Mesendoderm (in vitro differentiated cells): ENCODE results near the gene SVIL.
"Not testable (repeated sequence)": the region's sequence is repeated elsewhere in the genome, so short reads cannot be mapped to it uniquely, and the experiment has no call there.

Experiments used
- DNase-seq: peaks from one replicate; pipeline ENCODE4 v3.0.0; 2013
- H2AK5ac ChIP-seq: 2 replicates; pipeline ENCODE4 v1.6.1; 2013; ENCODE audit warnings: low read length, inconsistent platforms
- H2BK120ac ChIP-seq: 2 replicates; pipeline ENCODE4 v1.6.1; 2013; ENCODE audit warnings: low read depth, mild to moderate bottlenecking, low read length, moderate library complexity, mixed read lengths
- H2BK15ac ChIP-seq: replicated peaks from 2 replicates; pipeline ENCODE4 v1.6.1; 2013; ENCODE audit warnings: low read depth, mild to moderate bottlenecking, moderate library complexity
- H2BK5ac ChIP-seq: 2 replicates; pipeline ENCODE4 v1.6.1; 2013; ENCODE audit warnings: low read length, inconsistent platforms
- H3K18ac ChIP-seq: 2 replicates; pipeline ENCODE4 v1.6.1; 2013; ENCODE audit warnings: mild to moderate bottlenecking, low read length, mixed read lengths
- H3K23ac ChIP-seq: one replicate; pipeline ENCODE4 v1.6.1; 2013; ENCODE audit warnings: low read length
- H3K27ac ChIP-seq: 2 replicates; pipeline ENCODE4 v1.5.1; 2013; ENCODE audit warnings: low read depth, mild to moderate bottlenecking, inconsistent platforms, low read length, moderate library complexity
- H3K27me3 ChIP-seq: 2 replicates; pipeline ENCODE4 v1.6.1; 2013; ENCODE audit warnings: low read length, control low read depth, mild to moderate bottlenecking, inconsistent platforms; ENCODE audit not compliant: insufficient read depth, poor library complexity
- H3K36me3 ChIP-seq: 2 replicates; pipeline ENCODE4 v1.6.1; 2013; ENCODE audit warnings: low read length, inconsistent platforms; ENCODE audit not compliant: control insufficient read depth, insufficient read depth
- H3K4ac ChIP-seq: one replicate; pipeline ENCODE4 v1.6.1; 2013; ENCODE audit warnings: low read depth, mild to moderate bottlenecking, low read length, moderate library complexity
- H3K4me1 ChIP-seq: 2 replicates; pipeline ENCODE4 v1.6.1; 2013; ENCODE audit warnings: low read depth, low read length, inconsistent platforms; ENCODE audit not compliant: control insufficient read depth
- H3K4me2 ChIP-seq: 2 replicates; pipeline ENCODE4 v1.6.1; 2013; ENCODE audit warnings: low read length
- H3K4me3 ChIP-seq: 2 replicates; pipeline ENCODE4 v1.5.1; 2013; ENCODE audit warnings: mild to moderate bottlenecking, low read length
- H3K56ac ChIP-seq: one replicate; pipeline ENCODE4 v1.6.1; 2013; ENCODE audit warnings: low read length
- H3K79me1 ChIP-seq: 2 replicates; pipeline ENCODE4 v1.6.1; 2013; ENCODE audit warnings: low read length, inconsistent platforms
- H3K79me2 ChIP-seq: 2 replicates; pipeline ENCODE4 v1.6.1; 2013; ENCODE audit warnings: mild to moderate bottlenecking, low read length; ENCODE audit not compliant: control insufficient read depth, insufficient read depth
- H3K9ac ChIP-seq: 2 replicates; pipeline ENCODE4 v1.6.1; 2013; ENCODE audit warnings: low read length, inconsistent platforms
- H4K5ac ChIP-seq: one replicate; pipeline ENCODE4 v1.6.1; 2013; ENCODE audit warnings: low read length
- H4K8ac ChIP-seq: one replicate; pipeline ENCODE4 v1.6.1; 2013; ENCODE audit warnings: low read depth, mild to moderate bottlenecking, control low read depth, low read length, moderate library complexity
- WGBS: extraction: QIAGEN DNeasy Blood & Tissue Kit; methylation state at CpG from one replicate; pipeline ENCODE4 v1.1.7; 2013; ENCODE audit warnings: low lambda C conversion rate, missing lambda C conversion rate; ENCODE audit not compliant: insufficient coverage; ENCODE audit errors: extremely low coverage; 5-methylcytosine and 5-hydroxymethylcytosine counted together

Gene SVIL

DNA sequence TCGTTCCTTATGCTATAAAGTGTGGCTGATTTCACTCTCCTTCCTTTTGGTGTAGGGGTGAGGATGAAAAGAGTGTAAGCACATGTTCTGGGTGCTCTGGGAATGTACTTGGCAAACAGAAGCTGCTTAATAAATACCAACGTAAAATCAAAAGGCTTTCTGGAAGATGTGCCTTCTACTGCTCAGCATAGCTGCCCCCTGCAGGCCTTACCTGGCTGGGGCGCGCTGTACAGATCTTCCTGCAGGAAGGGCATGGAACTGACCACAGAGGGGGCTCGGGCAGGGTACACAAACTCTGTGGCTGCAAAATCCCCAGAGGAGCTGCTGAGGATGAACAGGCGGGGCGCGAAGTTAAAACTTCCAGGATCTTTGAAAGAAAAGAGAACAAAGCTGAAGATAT is 169.4 kb downstream of the SVIL start:
- no peak overlapping the region for H4K8ac ChIP-seq
- H3K4me3 ChIP-seq: no peak overlapping the region
- no peak for DNase-seq
- H3K4me1 ChIP-seq: no peaks in the 10 kb centered on the region
- H3K4me2 ChIP-seq: no peak overlapping the region
- H3K27ac ChIP-seq: no peak overlapping the region
- no peak overlapping the region for H3K4ac ChIP-seq
- H3K56ac ChIP-seq: no peak overlapping the region
- no peak overlapping the region for H2BK120ac ChIP-seq
- H3K18ac ChIP-seq: no peak overlapping the region
- H3K79me2 ChIP-seq: no peaks in the 10 kb centered on the region
- H3K23ac ChIP-seq: no peak overlapping the region
- WGBS: no CpG with 5 or more reads among the region's 8 CpGs
- no peak overlapping the region for H2BK5ac ChIP-seq
- H2BK15ac ChIP-seq: no peak overlapping the region
- no peaks in the 10 kb centered on the region for H3K79me1 ChIP-seq
- peaks cover 2% of the 10 kb centered on the region for H3K36me3 ChIP-seq
- no peak overlapping the region for H3K9ac ChIP-seq
- no peaks in the 10 kb centered on the region for H3K27me3 ChIP-seq
- no peak overlapping the region for H4K5ac ChIP-seq
- H2AK5ac ChIP-seq: no peak overlapping the region

DNA sequence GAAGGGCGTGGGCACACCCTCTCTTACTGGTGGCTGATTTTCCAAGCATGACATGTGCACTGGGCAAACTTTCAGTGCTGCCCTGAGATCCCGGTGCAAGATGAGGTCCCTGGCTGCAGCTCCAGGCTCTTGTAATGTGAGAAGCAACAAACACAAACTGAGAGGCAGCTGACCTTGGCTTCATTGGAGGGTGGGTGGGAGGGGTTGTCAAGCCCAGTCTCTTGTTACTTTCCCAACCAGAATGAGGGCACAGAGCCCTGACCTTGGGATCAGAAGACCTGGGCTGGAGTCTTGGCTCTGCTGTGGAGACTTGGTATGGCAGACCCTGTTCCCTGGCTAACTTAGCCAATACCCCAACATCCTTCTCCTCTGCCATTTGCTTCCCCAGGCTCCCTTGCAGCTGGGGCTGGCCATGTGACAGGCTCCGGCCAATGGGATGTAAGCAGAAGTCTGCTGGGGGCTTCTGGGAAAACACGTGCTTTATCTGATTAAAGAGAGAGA is 170.1 kb downstream of the SVIL start:
- not testable (repeated sequence) for H3K9ac ChIP-seq, H3K4me3 ChIP-seq, H2BK120ac ChIP-seq, H4K5ac ChIP-seq, H2BK5ac ChIP-seq, H3K4me2 ChIP-seq, H3K27me3 ChIP-seq, H3K36me3 ChIP-seq, H3K27ac ChIP-seq, H2BK15ac ChIP-seq, H3K79me1 ChIP-seq, H3K4me1 ChIP-seq, H3K18ac ChIP-seq, DNase-seq, H3K56ac ChIP-seq, H3K23ac ChIP-seq, H4K8ac ChIP-seq, H3K79me2 ChIP-seq, H3K4ac ChIP-seq, H2AK5ac ChIP-seq
- no CpG with 5 or more reads among the region's 4 CpGs for WGBS

DNA sequence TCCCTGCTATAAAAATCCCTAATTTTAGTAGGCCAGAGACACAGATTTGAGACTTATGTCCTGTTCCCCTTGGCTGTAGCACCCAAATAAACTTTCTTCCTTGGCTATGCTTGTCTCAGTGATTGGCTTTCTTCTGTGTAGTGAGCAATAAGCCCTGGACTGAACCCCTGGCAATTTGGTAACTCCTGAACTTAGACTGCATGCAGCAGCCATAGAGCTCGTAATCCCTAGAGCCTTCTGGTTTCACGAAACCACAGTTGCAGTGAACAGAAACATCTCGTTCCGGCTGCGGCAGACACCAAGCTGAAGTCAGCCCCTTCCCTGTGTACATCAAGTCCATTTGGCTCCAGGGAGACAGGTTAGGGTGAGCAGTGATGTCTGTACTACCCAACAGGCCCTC is 173.7 kb downstream of the SVIL start:
- H3K27ac ChIP-seq: no peak overlapping the region
- no peak overlapping the region for H2BK15ac ChIP-seq
- no peak overlapping the region for H3K4ac ChIP-seq
- no peak overlapping the region for H2BK120ac ChIP-seq
- no peak overlapping the region for H3K18ac ChIP-seq
- H3K9ac ChIP-seq: no peak overlapping the region
- no peak overlapping the region for H3K23ac ChIP-seq
- WGBS: no CpG with 5 or more reads among the region's 5 CpGs
- H3K79me1 ChIP-seq: no peaks in the 10 kb centered on the region
- H2AK5ac ChIP-seq: no peak overlapping the region
- no peak overlapping the region for H4K5ac ChIP-seq
- no peak overlapping the region for H3K4me2 ChIP-seq
- no peak overlapping the region for H3K56ac ChIP-seq
- H3K4me1 ChIP-seq: no peaks in the 10 kb centered on the region
- H3K79me2 ChIP-seq: no peaks in the 10 kb centered on the region
- no peak overlapping the region for H3K4me3 ChIP-seq
- DNase-seq: no peak
- no peak overlapping the region for H2BK5ac ChIP-seq
- H3K27me3 ChIP-seq: no peaks in the 10 kb centered on the region
- no peak overlapping the region for H4K8ac ChIP-seq
- peaks cover 2% of the 10 kb centered on the region for H3K36me3 ChIP-seq

DNA sequence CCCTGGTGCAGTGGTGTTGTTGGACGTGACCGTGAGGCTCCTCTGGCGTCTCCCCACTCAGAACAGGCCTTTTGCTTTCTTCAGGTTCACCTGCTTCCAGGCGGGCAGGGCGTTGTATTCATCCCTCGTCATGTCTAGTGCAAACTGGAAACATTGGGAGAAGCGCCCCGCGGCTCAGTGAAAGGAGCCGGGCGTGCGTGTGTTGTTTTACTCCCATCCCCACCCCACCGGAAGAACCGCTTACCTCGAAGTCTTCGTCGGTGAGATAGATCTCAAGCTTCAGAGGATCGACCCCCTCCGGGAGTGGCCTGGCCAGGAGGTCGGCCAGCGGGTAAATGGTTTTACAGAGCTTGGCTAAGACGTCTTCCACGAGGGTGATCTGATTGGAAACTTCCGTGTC is 176.6 kb downstream of the SVIL start:
- not testable (repeated sequence) for H3K36me3 ChIP-seq, H4K8ac ChIP-seq, H3K56ac ChIP-seq, H3K4me3 ChIP-seq, H3K27me3 ChIP-seq, H2AK5ac ChIP-seq, DNase-seq, H3K4ac ChIP-seq, H3K79me1 ChIP-seq, H3K79me2 ChIP-seq, H3K4me1 ChIP-seq, H4K5ac ChIP-seq, H3K18ac ChIP-seq, H3K27ac ChIP-seq, H2BK5ac ChIP-seq, H3K23ac ChIP-seq, H2BK120ac ChIP-seq, H3K4me2 ChIP-seq, H3K9ac ChIP-seq, H2BK15ac ChIP-seq
- no CpG with 5 or more reads among the region's 24 CpGs for WGBS

DNA sequence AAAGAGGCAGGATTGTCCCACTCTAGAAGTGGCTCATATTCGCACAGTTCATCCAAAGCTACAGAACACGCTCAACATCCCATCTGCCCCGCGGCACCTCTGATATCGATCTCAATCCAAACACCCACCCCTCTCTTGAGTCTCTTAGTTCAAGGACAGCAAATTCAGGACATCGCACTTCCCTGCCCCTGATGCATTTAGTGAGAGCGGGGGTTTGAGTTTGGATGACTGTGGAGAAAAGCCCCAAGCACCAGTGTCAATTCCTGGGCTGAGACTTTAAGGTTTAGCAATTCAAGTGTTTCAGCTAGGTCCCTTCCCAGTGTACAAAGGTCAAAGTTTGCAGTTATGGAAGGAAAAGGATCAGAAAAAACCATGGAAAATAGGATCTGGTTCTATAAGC is 179.7 kb downstream of the SVIL start:
- Histone ChIP-seq H3K79me2 (no peaks in the 10 kb centered on the region), H2BK5ac (no peak overlapping the region), H2BK120ac (no peak overlapping the region), H2BK15ac (no peak overlapping the region), H3K36me3 (no peaks in the 10 kb centered on the region), H3K4ac (no peak overlapping the region), H3K4me3 (no peak overlapping the region), H3K18ac (no peak overlapping the region), H3K23ac (no peak overlapping the region), H3K4me1 (no peaks in the 10 kb centered on the region), H3K27ac (no peak overlapping the region), H2AK5ac (no peak overlapping the region), H3K9ac (no peak overlapping the region), H3K27me3 (no peaks in the 10 kb centered on the region), H3K56ac (no peak overlapping the region), H3K4me2 (no peak overlapping the region), H4K5ac (no peak overlapping the region), H4K8ac (no peak overlapping the region), H3K79me1 (no peaks in the 10 kb centered on the region)
- DNase-seq: no peak
- no CpG with 5 or more reads among the region's 7 CpGs for WGBS

DNA sequence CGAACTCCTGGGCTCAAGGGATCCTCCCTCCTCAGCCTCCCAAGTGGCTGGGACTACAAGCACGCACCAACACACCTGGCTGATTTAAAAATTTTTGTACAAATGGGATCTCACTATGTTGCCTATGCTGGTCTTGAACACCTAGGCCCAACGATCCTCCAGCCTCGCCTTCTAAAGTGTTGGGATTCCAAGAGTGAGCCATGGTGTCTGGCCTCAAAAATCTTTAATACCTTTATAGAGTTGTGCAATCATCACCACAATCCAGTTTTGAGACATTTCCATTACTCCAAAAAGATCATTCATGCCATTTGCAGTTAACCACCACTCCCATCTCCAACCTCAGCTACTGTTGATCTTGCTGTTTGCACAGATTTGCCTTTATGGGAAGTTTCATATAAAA is 180.5 kb downstream of the SVIL start:
- H2BK15ac ChIP-seq: no peak overlapping the region
- H3K79me1 ChIP-seq: no peaks in the 10 kb centered on the region
- H3K56ac ChIP-seq: no peak overlapping the region
- no peaks in the 10 kb centered on the region for H3K27me3 ChIP-seq
- H3K79me2 ChIP-seq: no peaks in the 10 kb centered on the region
- no peak overlapping the region for H2BK5ac ChIP-seq
- no CpG with 5 or more reads among the region's 4 CpGs for WGBS
- no peaks in the 10 kb centered on the region for H3K4me1 ChIP-seq
- no peak overlapping the region for H4K5ac ChIP-seq
- H4K8ac ChIP-seq: no peak overlapping the region
- H3K23ac ChIP-seq: no peak overlapping the region
- H3K4me3 ChIP-seq: no peak overlapping the region
- H2AK5ac ChIP-seq: no peak overlapping the region
- H3K18ac ChIP-seq: no peak overlapping the region
- no peak overlapping the region for H3K9ac ChIP-seq
- H3K4ac ChIP-seq: no peak overlapping the region
- no peak overlapping the region for H3K4me2 ChIP-seq
- no peak overlapping the region for H3K27ac ChIP-seq
- no peak overlapping the region for H2BK120ac ChIP-seq
- no peak for DNase-seq
- no peaks in the 10 kb centered on the region for H3K36me3 ChIP-seq
